ENCODE data around the gene CHN1. TPM values are rescaled to one million over a fixed set of nuclear protein-coding genes. Genes with fewer than 3 reads are reported as not detected.

Gene CHN1
- total and polyA plus RNA-seq, 12 donors, result 7.6 to 40.0 (median 21.8) TPM

- intact Hi-C loops (cut with DNase I), result no loop called here
- Histone ChIP-seq H3K4me3 (no peak overlapping the region), H3K36me3 (replicated peaks in 1 of 2) (no peaks in the 10 kb centered on the region), H3K9me3 (replicated peaks in 1 of 3) (no peaks in the 10 kb centered on the region), H3K4me1 (replicated peaks in 1 of 2) (no peaks in the 10 kb centered on the region), H3K27ac (no peak overlapping the region), H3K27me3 (no peaks in the 10 kb centered on the region)
- 80 to 87% (median 81%) methylated on average over 3 of the region's 3 CpGs for WGBS, 4 donors
- no peak for TF ChIP-seq POLR2A (IDR thresholded peaks at IDR 0.05)
- TF ChIP-seq, protein P1, sequence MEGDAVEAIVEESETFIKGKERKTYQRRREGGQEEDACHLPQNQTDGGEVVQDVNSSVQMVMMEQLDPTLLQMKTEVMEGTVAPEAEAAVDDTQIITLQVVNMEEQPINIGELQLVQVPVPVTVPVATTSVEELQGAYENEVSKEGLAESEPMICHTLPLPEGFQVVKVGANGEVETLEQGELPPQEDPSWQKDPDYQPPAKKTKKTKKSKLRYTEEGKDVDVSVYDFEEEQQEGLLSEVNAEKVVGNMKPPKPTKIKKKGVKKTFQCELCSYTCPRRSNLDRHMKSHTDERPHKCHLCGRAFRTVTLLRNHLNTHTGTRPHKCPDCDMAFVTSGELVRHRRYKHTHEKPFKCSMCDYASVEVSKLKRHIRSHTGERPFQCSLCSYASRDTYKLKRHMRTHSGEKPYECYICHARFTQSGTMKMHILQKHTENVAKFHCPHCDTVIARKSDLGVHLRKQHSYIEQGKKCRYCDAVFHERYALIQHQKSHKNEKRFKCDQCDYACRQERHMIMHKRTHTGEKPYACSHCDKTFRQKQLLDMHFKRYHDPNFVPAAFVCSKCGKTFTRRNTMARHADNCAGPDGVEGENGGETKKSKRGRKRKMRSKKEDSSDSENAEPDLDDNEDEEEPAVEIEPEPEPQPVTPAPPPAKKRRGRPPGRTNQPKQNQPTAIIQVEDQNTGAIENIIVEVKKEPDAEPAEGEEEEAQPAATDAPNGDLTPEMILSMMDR (IDR thresholded peaks at IDR 0.05), result no peak
- no peak for DNase-seq
Observed at GRCh38 chr2:174785481-174785880, 219.7 kb downstream of the CHN1 start.

- Histone ChIP-seq H3K27ac (no peak overlapping the region), H3K36me3 (replicated peaks in 1 of 2) (no peaks in the 10 kb centered on the region), H3K4me1 (replicated peaks in 1 of 2) (no peaks in the 10 kb centered on the region), H3K27me3 (no peaks in the 10 kb centered on the region), H3K9me3 (replicated peaks in 1 of 3) (no peaks in the 10 kb centered on the region), H3K4me3 (no peak overlapping the region)
- intact Hi-C loops (cut with DNase I), result no loop called here
- WGBS, 4 donors, result 87 to 89% (median 89%) methylated on average over 5 of the region's 5 CpGs
- DNase-seq, result no peak
- TF ChIP-seq, protein P1 (IDR thresholded peaks at IDR 0.05), result no peak
- no peak for TF ChIP-seq POLR2A (IDR thresholded peaks at IDR 0.05)
Observed at GRCh38 chr2:174784909-174785308, 220.3 kb downstream of the CHN1 start.

GRCh38 chr2:174784316-174784715 lies 220.9 kb downstream of the CHN1 start:
- H3K9me3 ChIP-seq (replicated peaks in 1 of 3), result no peaks in the 10 kb centered on the region
- H3K27me3 ChIP-seq, result no peaks in the 10 kb centered on the region
- TF ChIP-seq POLR2A (IDR thresholded peaks at IDR 0.05), result no peak
- TF ChIP-seq, protein P1 (IDR thresholded peaks at IDR 0.05), result no peak
- intact Hi-C loops (cut with DNase I), result no loop called here
- H3K4me1 ChIP-seq (replicated peaks in 1 of 2), result no peaks in the 10 kb centered on the region
- H3K36me3 ChIP-seq (replicated peaks in 1 of 2), result no peaks in the 10 kb centered on the region
- H3K27ac ChIP-seq, result no peak overlapping the region
- no peak for DNase-seq
- WGBS, 4 donors, result 88 to 100% (median 94%) methylated on average over 3 to 7 of the region's 7 CpGs
- H3K4me3 ChIP-seq, result no peak overlapping the region

DNA sequence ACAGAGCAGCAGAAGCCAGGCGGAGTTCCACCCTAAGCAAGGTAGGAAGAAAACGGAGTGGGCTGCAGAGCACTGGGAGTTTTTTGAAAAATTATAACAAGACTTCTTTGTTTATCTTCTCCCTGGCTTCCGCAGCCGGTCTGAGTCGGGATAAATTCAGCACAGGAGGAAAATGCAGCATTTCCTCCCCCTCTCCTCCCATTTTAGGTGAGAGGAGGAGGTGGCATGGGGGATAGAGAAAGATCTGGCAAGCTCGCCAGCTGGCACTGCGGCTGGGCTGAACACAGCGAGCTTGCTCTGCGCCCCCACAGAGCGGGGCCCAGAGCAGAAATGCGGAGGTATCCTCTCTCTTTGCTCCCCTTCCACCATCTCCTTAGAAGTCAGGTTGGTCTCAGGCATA lies 223.2 kb downstream of the CHN1 start:
- no peaks in the 10 kb centered on the region for H3K4me1 ChIP-seq (replicated peaks in 1 of 2)
- H3K9me3 ChIP-seq (replicated peaks in 1 of 3), result no peaks in the 10 kb centered on the region
- no peak overlapping the region for H3K27ac ChIP-seq
- no peaks in the 10 kb centered on the region for H3K36me3 ChIP-seq (replicated peaks in 1 of 2)
- WGBS, 4 donors, result 70 to 89% (median 83%) methylated on average over 7 to 11 of the region's 11 CpGs
- TF ChIP-seq POLR2A (IDR thresholded peaks at IDR 0.05), result no peak
- TF ChIP-seq, protein P1 (IDR thresholded peaks at IDR 0.05), result no peak
- no peak for DNase-seq
- H3K4me3 ChIP-seq, result no peak overlapping the region
- H3K27me3 ChIP-seq, result no peaks in the 10 kb centered on the region
- intact Hi-C loops (cut with DNase I), result no loop called here
